Motor neuron (in vitro differentiated cells): ENCODE data around the gene ATP8B4. TPM values are rescaled to one million over a fixed set of nuclear protein-coding genes. Genes with fewer than 3 reads are reported as not detected.
A peak's percentile ranks its signal among the peaks of the same experiment; 100 is the strongest.

Experiments
- ATAC-seq, 8 experiments: fragments of 200-7000 bp; cut with Tn5 transposase; replicated peaks in 6 of 8; 2 replicates each; pipeline ENCODE4 v1.8.0; 2021; ENCODE audit warnings: mild to moderate bottlenecking in 8 of 8, moderate library complexity in 8 of 8
- H3K27ac ChIP-seq, 2 donors: fragments of 250-450 bp; sonication (Bioruptor Pico); 2 replicates each; pipeline ENCODE4 v1.9.0; 2021; ENCODE audit warnings: antibody characterized with exemption in 2 of 2, mild to moderate bottlenecking in 2 of 2, moderate library complexity in 1 of 2
- H3K4me1 ChIP-seq, 2 donors: fragments of 250-450 bp; sonication (Bioruptor Pico); replicated peaks in 1 of 2; 2 replicates each; pipeline ENCODE4 v1.6.1; 2021; ENCODE audit warnings: antibody characterized with exemption in 2 of 2, mild to moderate bottlenecking in 2 of 2, moderate library complexity in 1 of 2
- H3K4me3 ChIP-seq, 5 donors: fragments of 250-450 bp; sonication (Bioruptor Pico); 2 replicates each; pipeline ENCODE4 v1.9.0; 2021; ENCODE audit warnings: antibody characterized with exemption in 5 of 5, mild to moderate bottlenecking in 5 of 5, moderate library complexity in 4 of 5
- WGBS, 10 experiments: fragments of 450-650 bp; shearing (Covaris generic); methylation state at CpG; one replicate each; pipeline ENCODE4 v1.0.0; 2022; 5-methylcytosine and 5-hydroxymethylcytosine counted together
- in situ Hi-C, 9 experiments: fragments of 400-800 bp; cut with MboI; loops; one replicate each; pipeline ENCODE4 v1.15.0; 2021; ENCODE audit warnings: low sequenced_read_pairs in 9 of 9, low pct_unique_long_range_greater_than_20kb in 2 of 9; ENCODE audit not compliant: unreplicated experiment in 9 of 9
- total RNA-seq, 8 experiments: library from RNA; unstranded; fragments of 300-600 nt; gene quantifications; 2 replicates each; pipeline versions ENCODE4 v1.2.3 to v1.2.4, GENCODE V29; 2022

The ATP8B4 gene
- total RNA-seq, 8 experiments from 2014 or later, result 0.22 to 2.2 (median 1.1) TPM

DNA sequence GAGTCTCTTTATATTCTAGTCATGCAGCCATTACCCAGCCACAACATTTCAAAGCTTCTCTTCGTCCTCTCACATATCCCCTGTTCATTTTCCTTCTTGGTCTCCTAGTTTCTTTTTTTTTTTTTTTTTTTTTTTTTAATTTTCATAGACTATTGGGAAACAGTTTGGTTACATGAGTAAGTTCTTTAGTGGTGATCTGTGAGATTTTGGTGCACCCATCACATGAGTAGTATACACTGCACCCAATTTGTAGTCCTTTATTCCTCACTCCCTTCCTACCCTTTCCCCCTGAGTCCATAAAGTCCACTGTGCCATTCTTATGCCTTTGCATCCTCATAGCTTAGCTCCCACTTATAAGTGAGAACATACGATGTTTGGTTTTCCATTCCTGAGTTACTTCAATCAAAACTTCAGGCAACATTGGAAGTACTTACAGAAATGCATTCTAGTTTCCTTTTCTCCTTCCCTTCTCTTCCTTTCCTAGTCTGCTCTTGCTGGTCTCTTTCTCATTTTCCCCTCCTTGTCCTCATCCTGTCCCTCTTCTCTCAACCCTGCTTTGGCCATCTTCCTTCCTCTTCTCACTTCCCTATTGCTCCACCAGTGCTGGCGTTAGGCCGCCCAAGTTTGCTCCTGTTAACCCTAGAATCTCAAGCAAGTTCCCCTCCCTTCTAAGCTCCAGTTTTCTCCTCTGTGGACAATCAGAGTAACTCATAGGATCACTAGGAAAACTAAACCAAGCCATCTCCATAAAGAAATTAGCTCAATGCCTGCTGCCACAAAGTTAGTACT lies 4.8 kb downstream of the ATP8B4 start:
- no peak overlapping the region for H3K4me3 ChIP-seq
- in situ Hi-C loops, result no loop called here
- WGBS, 10 experiments, result 58 to 97% (median 82%) methylated on average over 1 to 4 of the region's 4 CpGs
- no peak overlapping the region for H3K27ac ChIP-seq
- no peak for ATAC-seq
- H3K4me1 ChIP-seq, result peaks cover 0 to 2% of the 10 kb centered on the region in 2 donors

DNA sequence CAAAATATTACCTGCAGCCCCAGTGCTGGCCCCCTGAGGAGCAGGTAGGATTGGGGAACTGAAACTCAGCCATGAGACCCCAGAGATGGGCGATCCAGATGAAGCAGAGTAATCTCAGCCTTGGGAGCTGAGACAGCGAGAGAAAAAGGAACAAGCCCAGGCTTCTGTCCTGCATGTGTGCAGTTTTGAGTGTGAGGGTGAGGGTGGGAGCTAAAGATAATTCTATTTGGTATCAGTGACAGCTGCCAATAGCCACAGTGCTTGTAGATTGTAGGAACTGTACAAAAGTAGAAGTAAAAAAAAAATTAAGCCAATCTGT lies 5.9 kb downstream of the ATP8B4 start:
- in situ Hi-C loops, result no loop called here
- 40 to 100% (median 92%) methylated on average over 1 to 2 of the region's 2 CpGs; no CpG with 5 or more reads in 5 of the 10 experiments for WGBS, 10 experiments
- Histone ChIP-seq H3K4me1 (no peaks in the 10 kb centered on the region), H3K27ac (no peak overlapping the region), H3K4me3 (no peak overlapping the region)
- ATAC-seq, result no peak

DNA sequence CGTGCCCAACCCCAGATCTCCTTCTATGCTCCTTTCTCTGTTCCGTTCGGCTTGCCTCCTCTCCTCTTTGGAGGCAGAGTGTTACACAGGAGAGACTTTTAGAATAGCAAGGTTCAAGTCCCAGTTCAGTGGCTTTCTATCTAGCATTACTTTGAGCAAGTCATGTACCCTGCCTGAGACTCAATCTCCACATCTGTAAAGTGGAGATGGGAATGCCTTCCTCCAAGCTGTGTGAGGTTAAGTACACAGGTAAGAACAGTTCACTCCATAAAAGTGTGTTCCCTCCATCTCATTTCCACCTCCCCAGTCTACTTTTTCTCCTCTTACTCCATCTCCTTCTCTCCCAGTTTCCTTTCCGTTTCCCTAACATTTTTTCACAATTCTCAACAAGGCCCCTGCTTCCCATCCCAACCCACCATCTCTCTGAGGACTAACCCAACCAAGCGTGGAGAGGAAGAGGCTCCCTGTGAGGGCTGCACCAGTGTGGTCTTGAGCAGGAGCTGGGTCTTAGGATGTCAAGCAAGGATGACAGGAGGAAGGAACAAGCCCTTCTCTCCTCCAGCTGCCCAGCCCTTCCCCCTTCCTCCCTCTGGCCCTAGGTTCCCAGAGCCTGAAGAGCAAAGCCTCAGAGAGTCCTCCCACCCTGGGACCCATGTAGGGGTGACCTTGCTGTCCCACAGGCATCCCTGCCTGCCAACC lies 6.4 kb downstream of the ATP8B4 start:
- H3K4me1 ChIP-seq, result no peaks in the 10 kb centered on the region
- ATAC-seq, result no peak
- no peak overlapping the region for H3K4me3 ChIP-seq
- WGBS, 10 experiments, result 58 to 86% (median 81%) methylated on average over 1 to 4 of the region's 5 CpGs; no CpG with 5 or more reads in 2 of the 10 experiments
- no peak overlapping the region for H3K27ac ChIP-seq
- in situ Hi-C loops, result no loop called here

DNA sequence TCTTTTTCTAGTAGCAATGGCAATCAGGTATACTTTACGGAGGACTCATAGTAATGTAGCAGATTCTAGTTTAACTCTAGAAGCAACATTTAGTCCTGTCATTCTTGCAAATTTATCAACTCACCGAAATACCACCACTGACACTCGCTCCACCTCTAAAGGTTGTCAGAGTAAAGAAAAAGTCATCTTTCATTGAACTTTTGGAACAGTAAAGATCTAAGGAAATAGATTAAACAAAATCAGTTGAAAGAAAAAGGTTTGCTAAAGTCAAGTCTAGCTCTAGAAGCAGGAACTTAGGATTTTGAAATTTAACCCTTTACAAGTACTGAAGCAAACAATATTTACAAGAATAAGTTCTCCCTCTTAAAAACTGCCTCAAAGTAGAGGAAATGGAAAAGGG lies 8.7 kb downstream of the ATP8B4 start:
- 63 to 100% (median 88%) methylated on average over 2 to 3 of the region's 3 CpGs for WGBS, 10 experiments
- H3K4me1 ChIP-seq, result no peaks in the 10 kb centered on the region
- no peak for ATAC-seq
- H3K4me3 ChIP-seq, result no peak overlapping the region
- H3K27ac ChIP-seq, result no peak overlapping the region
- in situ Hi-C loops, result no loop called here

DNA sequence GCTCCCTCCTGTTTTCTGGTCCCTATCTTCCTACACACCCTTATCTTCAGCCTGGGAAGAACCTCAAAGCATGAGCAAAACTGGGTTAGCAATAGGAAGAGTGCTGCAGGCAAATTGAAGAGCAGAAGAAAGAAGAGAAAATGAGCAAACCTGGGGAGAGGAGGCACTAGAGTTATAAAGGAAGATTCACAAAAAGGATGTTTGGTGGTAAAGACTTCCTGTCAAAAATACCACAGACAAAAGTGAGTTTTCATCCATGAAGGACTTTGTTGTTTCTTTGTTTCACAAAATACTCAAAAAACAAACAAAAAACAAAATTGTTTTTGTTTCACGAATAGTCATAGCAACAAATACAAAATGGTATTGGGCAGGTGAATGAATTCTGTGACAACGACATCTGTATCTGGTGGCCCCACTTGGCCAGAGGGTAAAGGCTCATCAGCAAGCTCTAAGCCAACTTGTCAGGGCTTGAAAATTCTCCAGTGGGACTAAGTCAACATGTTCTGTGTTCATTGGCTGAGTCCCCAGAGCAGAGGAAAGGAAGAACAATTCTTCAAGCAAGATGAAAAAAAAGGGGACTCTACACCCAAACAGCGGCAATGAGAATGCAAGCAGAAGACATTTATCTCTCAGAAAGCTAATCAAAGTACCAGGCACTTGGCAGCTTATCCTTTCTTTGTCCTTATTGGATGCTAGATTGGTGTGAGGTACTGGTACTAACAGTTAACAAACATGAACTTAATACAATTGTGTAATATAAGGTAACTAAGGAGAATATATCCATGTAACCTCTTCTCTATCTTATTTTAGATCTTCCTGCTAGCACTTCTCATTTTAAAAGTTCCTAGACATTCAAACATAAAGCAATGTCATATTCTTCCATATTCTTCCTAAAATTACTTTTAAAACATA lies 9.7 kb downstream of the ATP8B4 start:
- no peak overlapping the region for H3K27ac ChIP-seq
- in situ Hi-C loops, result no loop called here
- H3K4me1 ChIP-seq, result no peaks in the 10 kb centered on the region
- peak in 1 of 8 experiments; percentile 93 for ATAC-seq
- WGBS, 10 experiments, result 26 to 100% (median 80%) methylated on average over 2 to 3 of the region's 3 CpGs; no CpG with 5 or more reads in 1 of the 10 experiments
- no peak overlapping the region for H3K4me3 ChIP-seq

DNA sequence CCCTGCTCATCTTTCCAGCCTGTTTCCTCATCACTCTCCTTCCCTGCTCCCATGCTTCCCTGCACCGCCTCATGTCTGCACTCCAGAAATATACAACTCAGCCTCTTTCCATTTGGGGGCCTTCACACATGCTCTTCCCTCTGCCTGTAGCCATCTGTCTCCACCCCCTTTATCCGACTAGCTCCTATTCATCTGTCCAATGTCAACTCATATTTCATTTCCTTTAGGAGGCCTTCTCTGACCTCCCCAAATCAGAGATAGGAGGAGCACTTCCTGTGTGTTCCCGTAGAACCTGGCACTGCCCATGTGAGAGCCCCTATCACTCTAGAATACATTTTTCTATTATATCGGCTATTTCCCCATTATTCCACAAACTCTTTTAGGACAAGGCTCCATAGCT lies 10.6 kb downstream of the ATP8B4 start:
- 60 to 100% (median 77%) methylated on average over 1 to 4 of the region's 4 CpGs; no CpG with 5 or more reads in 1 of the 10 experiments for WGBS, 10 experiments
- no peak overlapping the region for H3K27ac ChIP-seq
- H3K4me3 ChIP-seq, result no peak overlapping the region
- ATAC-seq, result no peak
- no peaks in the 10 kb centered on the region for H3K4me1 ChIP-seq
- in situ Hi-C loops, result no loop called here

DNA sequence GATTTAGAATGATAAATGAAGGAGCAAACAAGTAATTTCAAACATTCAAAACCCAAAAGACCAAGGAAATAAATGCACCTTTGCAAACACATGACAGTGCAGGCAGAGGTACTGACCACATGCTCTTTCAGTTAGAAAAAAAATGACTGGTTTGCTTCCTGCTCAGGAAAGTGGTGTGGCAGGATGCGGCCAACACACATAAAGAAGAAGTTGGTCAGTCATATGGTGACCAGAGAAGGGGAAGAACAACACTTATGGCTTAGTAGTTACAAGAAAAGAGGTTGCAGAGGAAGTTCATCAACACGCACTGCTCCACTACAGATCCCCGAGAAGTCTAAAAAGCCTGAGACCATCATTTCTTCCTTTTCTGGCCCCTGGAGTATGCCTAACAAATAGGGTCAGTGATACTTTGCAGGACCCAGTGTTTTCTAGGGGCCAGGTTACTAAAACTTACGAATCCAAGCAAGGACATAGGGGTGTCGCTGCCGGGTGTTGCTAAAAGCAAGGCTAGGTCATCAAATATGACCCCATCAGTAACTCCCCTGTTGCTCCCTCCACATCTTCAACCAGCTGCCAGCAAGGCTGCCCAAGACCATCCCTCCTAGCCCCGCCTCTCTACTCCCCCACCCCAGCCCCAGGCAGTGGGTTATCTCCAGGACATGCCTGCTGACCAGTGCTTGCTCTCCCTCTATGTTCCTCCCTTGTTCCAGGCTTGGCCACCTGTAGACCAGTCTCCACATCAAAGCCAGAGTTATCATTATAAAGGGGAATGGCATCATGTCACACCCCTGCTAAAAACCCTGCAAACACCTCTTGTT lies 11.2 kb downstream of the ATP8B4 start:
- Histone ChIP-seq H3K4me3 (no peak overlapping the region), H3K4me1 (no peaks in the 10 kb centered on the region), H3K27ac (no peak overlapping the region)
- 50 to 100% (median 92%) methylated on average over 1 to 4 of the region's 7 CpGs; no CpG with 5 or more reads in 2 of the 10 experiments for WGBS, 10 experiments
- no peak for ATAC-seq
- in situ Hi-C loops, result no loop called here

DNA sequence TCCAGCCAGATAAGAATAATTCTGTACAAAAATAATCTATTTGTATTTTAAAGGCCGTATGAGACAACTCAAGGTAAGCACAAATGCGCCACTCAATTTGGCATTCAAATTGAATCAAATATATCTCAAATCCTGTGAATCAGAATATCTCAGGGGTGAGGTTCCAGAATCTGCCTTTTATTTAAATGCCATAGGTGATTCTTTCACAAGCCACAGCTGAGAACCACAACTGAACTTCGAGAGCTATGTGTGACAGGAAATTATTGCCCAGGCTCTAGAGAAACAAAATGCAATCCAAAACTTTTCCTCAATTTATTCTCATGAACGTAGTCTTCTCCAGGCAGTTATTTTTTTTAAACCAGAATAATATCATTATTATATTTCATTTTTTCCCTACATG lies 11.9 kb downstream of the ATP8B4 start:
- Histone ChIP-seq H3K4me1 (no peaks in the 10 kb centered on the region), H3K4me3 (no peak overlapping the region), H3K27ac (no peak overlapping the region)
- 50 to 97% (median 87%) methylated on average over 2 to 4 of the region's 4 CpGs for WGBS, 10 experiments
- ATAC-seq, result no peak
- in situ Hi-C loops, result no loop called here

DNA sequence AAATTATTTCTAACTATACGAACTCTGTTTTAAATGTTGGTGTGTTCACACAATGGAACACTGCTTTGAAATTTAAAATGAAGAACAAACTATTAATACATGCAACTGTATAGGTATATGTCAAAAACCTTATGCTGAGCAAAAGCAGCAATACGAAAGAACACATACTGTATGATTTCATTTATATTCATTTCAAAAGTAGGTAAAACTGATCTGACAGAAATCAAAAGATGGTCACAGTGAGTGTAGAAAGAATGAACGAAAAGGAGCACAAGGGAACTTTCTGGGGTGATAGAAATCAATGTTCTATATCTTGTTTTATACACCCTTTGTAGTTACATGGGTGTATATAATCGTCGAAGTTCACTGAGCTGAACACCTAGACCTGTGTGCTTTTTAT lies 12.6 kb downstream of the ATP8B4 start:
- Histone ChIP-seq H3K27ac (no peak overlapping the region), H3K4me1 (no peaks in the 10 kb centered on the region), H3K4me3 (no peak overlapping the region)
- 40 to 100% (median 86%) methylated on average over 1 to 5 of the region's 5 CpGs for WGBS, 10 experiments
- ATAC-seq, result no peak
- in situ Hi-C loops, result no loop called here

DNA sequence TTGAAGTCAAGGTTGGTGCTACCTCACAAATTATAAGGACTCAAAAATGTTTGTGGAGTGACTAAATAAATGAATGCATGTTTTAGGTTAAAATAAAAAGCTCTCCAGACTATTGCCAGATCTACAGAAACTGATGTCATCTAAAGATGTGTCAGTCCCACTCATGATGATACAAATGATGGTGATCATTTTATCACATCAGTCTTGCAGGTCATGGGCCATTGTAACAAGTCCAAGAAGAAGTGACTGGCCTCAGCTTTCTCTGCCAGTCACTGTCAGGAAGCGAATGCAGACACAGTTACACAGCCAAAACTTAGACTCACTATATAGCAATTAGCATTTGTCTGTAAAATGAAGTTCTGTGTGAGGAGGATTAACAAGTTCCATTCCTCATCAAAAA lies 18.5 kb downstream of the ATP8B4 start:
- no peak overlapping the region for H3K27ac ChIP-seq
- 25 to 100% (median 91%) methylated on average over 1 of the region's 1 CpG; no CpG with 5 or more reads in 1 of the 10 experiments for WGBS, 10 experiments
- H3K4me3 ChIP-seq, result no peak overlapping the region
- no peak for ATAC-seq
- in situ Hi-C loops, result no loop called here
- H3K4me1 ChIP-seq, result no peaks in the 10 kb centered on the region

DNA sequence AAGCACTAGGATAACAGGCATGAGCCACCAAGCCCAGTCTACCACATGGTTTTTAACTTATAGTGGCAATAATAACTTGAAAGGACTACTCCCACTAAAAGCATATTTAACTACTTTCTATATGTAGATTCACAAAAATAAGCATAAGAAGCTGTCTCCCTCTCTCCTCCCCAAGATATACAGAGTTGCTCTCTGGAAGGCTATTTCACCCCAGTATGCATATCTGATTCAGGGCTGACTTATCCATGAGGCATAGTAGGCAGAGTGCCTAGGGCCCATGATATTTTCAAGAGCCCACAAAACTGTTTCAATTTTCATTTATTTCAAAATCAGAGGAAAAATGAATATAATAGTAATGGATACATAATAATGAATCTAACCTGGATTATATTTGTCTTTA lies 20.5 kb downstream of the ATP8B4 start:
- ATAC-seq, result peak in 2 of 8 experiments; percentile 36 to 53
- in situ Hi-C loops, result no loop called here
- no peak overlapping the region for H3K27ac ChIP-seq
- no peaks in the 10 kb centered on the region for H3K4me1 ChIP-seq
- no peak overlapping the region for H3K4me3 ChIP-seq

DNA sequence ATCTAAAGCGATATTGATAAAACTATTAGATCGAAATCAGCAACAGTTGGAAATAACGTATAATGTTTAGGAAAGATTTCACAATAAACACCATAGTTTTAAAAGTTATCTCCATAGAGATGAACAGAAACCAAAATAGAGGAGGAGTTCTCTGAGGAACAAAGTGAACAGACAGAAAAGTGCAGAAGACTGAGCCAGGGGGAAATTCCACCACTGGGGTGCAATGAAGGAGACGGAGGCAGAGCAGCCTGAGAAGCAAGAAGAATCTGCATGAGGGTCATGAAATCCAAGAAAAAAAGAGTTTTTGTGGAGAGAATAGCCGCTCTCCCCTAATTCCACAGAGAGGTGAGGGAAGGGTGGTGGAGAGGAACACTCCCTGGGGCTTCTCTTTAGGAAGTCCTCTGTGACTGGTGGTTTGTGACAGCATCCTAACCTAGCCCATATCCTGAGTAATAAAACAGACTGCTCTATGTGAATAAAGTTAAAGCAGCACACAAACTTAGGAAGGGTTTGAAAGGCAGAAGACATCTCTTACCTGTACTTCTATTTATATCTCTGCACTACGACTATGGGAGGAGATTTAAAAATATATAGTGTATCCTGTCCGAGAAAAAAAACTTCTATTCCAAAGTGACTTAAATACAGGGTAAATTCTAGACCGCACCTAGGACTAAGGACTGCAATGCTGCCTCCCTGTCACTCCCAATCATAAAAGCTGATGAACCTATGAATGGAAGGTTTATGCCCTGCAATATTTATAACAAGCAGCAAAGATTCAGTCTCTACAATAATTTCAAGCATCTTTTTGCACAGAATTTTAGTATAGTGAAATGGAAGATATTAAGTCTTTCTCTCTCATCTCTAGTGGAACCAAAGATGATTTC lies 22.9 kb downstream of the ATP8B4 start:
- no peaks in the 10 kb centered on the region for H3K4me1 ChIP-seq
- no peak overlapping the region for H3K4me3 ChIP-seq
- in situ Hi-C loops, result no loop called here
- WGBS, 10 experiments, result 60 to 100% (median 79%) methylated on average over 3 to 8 of the region's 8 CpGs
- H3K27ac ChIP-seq, result no peak overlapping the region
- no peak for ATAC-seq
